DOHH2 (cell line): Measurements from ENCODE around the gene TMEM37.

Experiments
- H3F3A ChIP-seq: fragments of 200-600 bp; sonication (generic), shearing (Covaris generic); 2 replicates; pipeline ENCODE4 v1.6.0; 2016; ENCODE audit warnings: antibody characterized with exemption, mild to moderate bottlenecking; ENCODE audit not compliant: control insufficient read depth, insufficient read depth
- H3K27ac ChIP-seq: fragments of 200-600 bp; sonication (generic); 2 replicates; pipeline ENCODE4 v1.5.1; 2014; ENCODE audit warnings: low read depth, mild to moderate bottlenecking, low read length, moderate library complexity
- H3K27me3 ChIP-seq: fragments of 200-600 bp; sonication (generic); 2 replicates; pipeline ENCODE4 v1.6.1; 2014; ENCODE audit warnings: mild to moderate bottlenecking, low read length, mixed read lengths; ENCODE audit not compliant: control insufficient read depth
- H3K36me3 ChIP-seq: fragments of 200-600 bp; sonication (generic); 2 replicates; pipeline ENCODE4 v1.6.1; 2014; ENCODE audit warnings: mild to moderate bottlenecking, low read length, moderate library complexity, mixed read lengths; ENCODE audit not compliant: control insufficient read depth
- H3K4me1 ChIP-seq: fragments of 200-600 bp; sonication (generic); 2 replicates; pipeline ENCODE4 v1.6.1; 2014; ENCODE audit warnings: mild to moderate bottlenecking, low read length, mixed read lengths; ENCODE audit not compliant: control insufficient read depth
- H3K4me2 ChIP-seq: fragments of 200-600 bp; sonication (generic); 2 replicates; pipeline ENCODE4 v1.6.0; 2014; ENCODE audit warnings: mild to moderate bottlenecking, low read length, moderate library complexity
- H3K4me3 ChIP-seq: fragments of 200-600 bp; sonication (generic); 2 replicates; pipeline ENCODE4 v1.5.1; 2014; ENCODE audit warnings: mild to moderate bottlenecking, low read length, mixed read lengths
- H3K79me2 ChIP-seq: fragments of 200-600 bp; sonication (generic); 2 replicates; pipeline ENCODE4 v1.6.1; 2014; ENCODE audit warnings: mild to moderate bottlenecking, low read length, mixed read lengths; ENCODE audit not compliant: control insufficient read depth
- H3K9me2 ChIP-seq: fragments of 200-600 bp; sonication (generic); replicated peaks from 2 replicates; pipeline ENCODE4 v1.6.1; 2014; ENCODE audit warnings: mild to moderate bottlenecking, low read length, mixed read lengths; ENCODE audit not compliant: control insufficient read depth
- H3K9me3 ChIP-seq: fragments of 200-600 bp; sonication (generic); 2 replicates; pipeline ENCODE4 v1.6.1; 2014; ENCODE audit warnings: antibody characterized with exemption, low read length, mixed read lengths; ENCODE audit not compliant: control insufficient read depth, insufficient read depth
- H4K20me1 ChIP-seq: fragments of 200-600 bp; sonication (generic); 2 replicates; pipeline ENCODE4 v1.6.0; 2014; ENCODE audit warnings: low read depth, mild to moderate bottlenecking, antibody characterized with exemption, low read length, moderate library complexity; ENCODE audit not compliant: control insufficient read depth, insufficient read depth
- EZH2phosphoT487 ChIP-seq: fragments of 200-600 bp; sonication (generic); IDR thresholded peaks from 2 replicates; pipeline ENCODE4 v1.6.1; 2017; ENCODE audit warnings: borderline replicate concordance, mild to moderate bottlenecking, antibody characterized with exemption, low read length, moderate library complexity, mixed read lengths
- TF ChIP-seq, protein P1 (sequence below): fragments of 200-600 bp; sonication (generic); IDR thresholded peaks from one replicate; pipeline ENCODE4 v1.5.1; 2014; ENCODE audit warnings: antibody characterized with exemption, mild to moderate bottlenecking, low read depth, low read length; ENCODE audit not compliant: poor library complexity, severe bottlenecking

Gene TMEM37, protein sequence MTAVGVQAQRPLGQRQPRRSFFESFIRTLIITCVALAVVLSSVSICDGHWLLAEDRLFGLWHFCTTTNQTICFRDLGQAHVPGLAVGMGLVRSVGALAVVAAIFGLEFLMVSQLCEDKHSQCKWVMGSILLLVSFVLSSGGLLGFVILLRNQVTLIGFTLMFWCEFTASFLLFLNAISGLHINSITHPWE

GRCh38 chr2:119431155-119431975, at the start of gene TMEM37:
Gene TMEM37, plus strand, starts transcription at chr2:119431854. Its CDS starts 50 bp downstream, at chr2:119431904.
- Histone ChIP-seq H3K4me1 (peaks cover 19% of the 10 kb centered on the region), H3K27ac (no peak within 1 kb of the TSS), H3K4me2 (peak within 1 kb of the TSS; percentile 74), H3K4me3 (peak within 1 kb of the TSS; percentile 57), H3K79me2 (no peaks in the 10 kb centered on the region), H4K20me1 (peaks cover 12% of the 10 kb centered on the region; the same call in 1 of the 2 replicates), H3K9me3 (no peaks in the 10 kb centered on the region), H3F3A (no peaks in the 10 kb centered on the region), H3K9me2 (no peaks in the 10 kb centered on the region), H3K27me3 (peaks cover 85% of the 10 kb centered on the region), H3K36me3 (no peaks in the 10 kb centered on the region)
- peak; percentile 70; the same call in 1 of the 2 replicates for TF ChIP-seq EZH2phosphoT487
- TF ChIP-seq, protein P1, sequence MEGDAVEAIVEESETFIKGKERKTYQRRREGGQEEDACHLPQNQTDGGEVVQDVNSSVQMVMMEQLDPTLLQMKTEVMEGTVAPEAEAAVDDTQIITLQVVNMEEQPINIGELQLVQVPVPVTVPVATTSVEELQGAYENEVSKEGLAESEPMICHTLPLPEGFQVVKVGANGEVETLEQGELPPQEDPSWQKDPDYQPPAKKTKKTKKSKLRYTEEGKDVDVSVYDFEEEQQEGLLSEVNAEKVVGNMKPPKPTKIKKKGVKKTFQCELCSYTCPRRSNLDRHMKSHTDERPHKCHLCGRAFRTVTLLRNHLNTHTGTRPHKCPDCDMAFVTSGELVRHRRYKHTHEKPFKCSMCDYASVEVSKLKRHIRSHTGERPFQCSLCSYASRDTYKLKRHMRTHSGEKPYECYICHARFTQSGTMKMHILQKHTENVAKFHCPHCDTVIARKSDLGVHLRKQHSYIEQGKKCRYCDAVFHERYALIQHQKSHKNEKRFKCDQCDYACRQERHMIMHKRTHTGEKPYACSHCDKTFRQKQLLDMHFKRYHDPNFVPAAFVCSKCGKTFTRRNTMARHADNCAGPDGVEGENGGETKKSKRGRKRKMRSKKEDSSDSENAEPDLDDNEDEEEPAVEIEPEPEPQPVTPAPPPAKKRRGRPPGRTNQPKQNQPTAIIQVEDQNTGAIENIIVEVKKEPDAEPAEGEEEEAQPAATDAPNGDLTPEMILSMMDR, result no peak

GRCh38 chr2:119383410-119384140, 48.1 kb upstream of the TMEM37 start:
- Histone ChIP-seq H3K4me3 (no peak overlapping the region), H3K4me2 (no peak overlapping the region), H3K27ac (no peak overlapping the region), H3F3A (no peaks in the 10 kb centered on the region), H4K20me1 (no peaks in the 10 kb centered on the region), H3K4me1 (peaks cover 20% of the 10 kb centered on the region), H3K79me2 (no peaks in the 10 kb centered on the region), H3K9me2 (no peaks in the 10 kb centered on the region), H3K36me3 (no peaks in the 10 kb centered on the region), H3K9me3 (no peaks in the 10 kb centered on the region), H3K27me3 (no peaks in the 10 kb centered on the region)
- TF ChIP-seq, protein P1, result no peak
- no peak for TF ChIP-seq EZH2phosphoT487

GRCh38 chr2:119384971-119385370, 46.7 kb upstream of the TMEM37 start:
- Histone ChIP-seq H3K4me2 (no peak overlapping the region), H3K27ac (no peak overlapping the region), H4K20me1 (no peaks in the 10 kb centered on the region), H3K9me3 (no peaks in the 10 kb centered on the region), H3K27me3 (no peaks in the 10 kb centered on the region), H3K4me1 (peaks cover 20% of the 10 kb centered on the region), H3K79me2 (no peaks in the 10 kb centered on the region), H3K4me3 (no peak overlapping the region), H3K9me2 (no peaks in the 10 kb centered on the region), H3F3A (no peaks in the 10 kb centered on the region), H3K36me3 (no peaks in the 10 kb centered on the region)
- TF ChIP-seq EZH2phosphoT487, result no peak
- TF ChIP-seq, protein P1, result no peak
